ENCODE results near the gene ARHGEF11.

ARHGEF11 gene

DNA sequence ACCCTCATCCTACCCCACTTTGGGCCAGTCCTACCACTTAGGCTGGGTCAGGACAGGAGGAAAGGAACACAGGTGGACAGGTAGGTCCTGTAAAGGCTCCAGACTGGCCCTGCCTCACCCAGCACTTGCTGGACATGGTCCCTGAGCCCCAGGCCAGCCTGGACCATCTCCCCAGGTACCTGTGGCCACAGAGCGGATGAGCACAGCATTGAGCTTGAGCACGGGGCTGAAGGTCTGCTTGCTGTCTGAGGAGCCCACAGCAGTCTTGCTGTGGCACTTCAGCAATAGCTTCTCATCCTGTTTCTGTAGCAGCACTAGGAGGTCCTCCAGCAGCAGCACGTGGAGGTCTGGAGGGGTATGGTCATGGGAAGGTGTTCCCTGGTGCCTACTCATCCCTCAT is 101.8 kb downstream of the ARHGEF11 start:
- no peaks in the 10 kb centered on the region for H3K27me3 Mint-ChIP-seq
- peaks cover 43% of the 10 kb centered on the region for H3K36me3 Mint-ChIP-seq (ENCODE audit: low read depth)
- no peak for DNase-seq
- H3K27ac Mint-ChIP-seq = no peak overlapping the region
- no peaks in the 10 kb centered on the region for H3K9me3 Mint-ChIP-seq
- H3K4me1 Mint-ChIP-seq (ENCODE audit: low read depth) = no peaks in the 10 kb centered on the region
- H3K4me3 Mint-ChIP-seq = no peak overlapping the region

DNA sequence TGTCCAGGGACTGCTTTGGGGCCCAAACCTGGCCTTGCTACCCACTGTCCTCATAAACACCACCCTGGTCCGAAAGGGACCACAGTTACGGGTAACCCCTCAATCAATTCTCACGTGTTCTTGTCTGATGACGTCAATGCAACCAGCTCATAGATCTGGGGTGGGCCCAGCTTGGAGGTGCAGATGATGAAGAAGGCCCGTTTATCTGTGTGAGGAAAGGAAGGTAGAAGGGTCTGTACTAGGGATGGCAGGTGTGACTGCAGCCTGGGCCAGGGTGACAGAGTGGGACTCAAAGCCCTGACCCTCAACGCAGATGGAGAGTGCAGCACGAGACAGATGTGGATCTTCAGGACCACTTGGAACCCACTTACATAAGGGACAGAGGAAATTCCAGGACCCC is 103.0 kb downstream of the ARHGEF11 start:
- Mint-ChIP-seq H3K27me3 (no peaks in the 10 kb centered on the region), H3K9me3 (no peaks in the 10 kb centered on the region), H3K27ac (peak overlapping the region; percentile 38), H3K4me1 (ENCODE audit: low read depth) (no peaks in the 10 kb centered on the region), H3K4me3 (no peak overlapping the region), H3K36me3 (ENCODE audit: low read depth) (peaks cover 42% of the 10 kb centered on the region)
- no peak for DNase-seq

DNA sequence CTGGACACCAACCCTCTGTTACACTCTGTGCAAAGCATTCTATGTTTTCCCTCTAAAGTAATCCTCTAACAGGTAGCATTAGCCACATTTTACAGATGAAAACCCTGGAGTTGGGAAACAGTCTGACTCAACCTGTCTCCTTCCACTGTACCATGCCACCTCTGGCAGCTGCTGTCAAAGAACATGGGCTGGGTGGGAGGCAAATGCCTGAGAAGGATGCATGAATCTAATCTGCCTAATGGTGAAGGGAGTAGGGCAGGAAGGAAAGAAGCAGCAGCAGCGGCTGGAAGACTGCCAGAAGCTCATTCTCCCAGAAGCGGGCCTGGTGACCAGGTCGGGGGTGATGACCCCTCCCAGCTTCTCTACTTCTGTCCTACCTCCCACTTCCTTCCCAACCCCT is 103.4 kb downstream of the ARHGEF11 start:
- no peak overlapping the region for H3K4me3 Mint-ChIP-seq
- H3K4me1 Mint-ChIP-seq (ENCODE audit: low read depth) = no peaks in the 10 kb centered on the region
- H3K27me3 Mint-ChIP-seq = no peaks in the 10 kb centered on the region
- DNase-seq = no peak
- H3K27ac Mint-ChIP-seq = no peak overlapping the region
- peaks cover 42% of the 10 kb centered on the region for H3K36me3 Mint-ChIP-seq (ENCODE audit: low read depth)
- no peaks in the 10 kb centered on the region for H3K9me3 Mint-ChIP-seq

- H3K27ac Mint-ChIP-seq = no peak overlapping the region
- H3K4me1 Mint-ChIP-seq (ENCODE audit: low read depth) = no peaks in the 10 kb centered on the region
- DNase-seq = no peak
- H3K9me3 Mint-ChIP-seq = no peaks in the 10 kb centered on the region
- H3K4me3 Mint-ChIP-seq = no peak overlapping the region
- H3K36me3 Mint-ChIP-seq (ENCODE audit: low read depth) = peaks cover 39% of the 10 kb centered on the region
- no peaks in the 10 kb centered on the region for H3K27me3 Mint-ChIP-seq
These were observed 103.9 kb downstream of the ARHGEF11 start for GRCh38 chr1:156941675-156942074.

GRCh38 chr1:156939786-156940334 is 105.7 kb downstream of the ARHGEF11 start:
- Mint-ChIP-seq H3K36me3 (ENCODE audit: low read depth) (peaks cover 28% of the 10 kb centered on the region), H3K27me3 (no peaks in the 10 kb centered on the region), H3K27ac (no peak overlapping the region), H3K9me3 (no peaks in the 10 kb centered on the region), H3K4me3 (no peak overlapping the region), H3K4me1 (ENCODE audit: low read depth) (no peaks in the 10 kb centered on the region)
- no peak for DNase-seq

GRCh38 chr1:156938813-156939212 is 106.7 kb downstream of the ARHGEF11 start:
- Mint-ChIP-seq H3K9me3 (no peaks in the 10 kb centered on the region), H3K4me3 (no peak overlapping the region), H3K27ac (no peak overlapping the region), H3K36me3 (ENCODE audit: low read depth) (peaks cover 23% of the 10 kb centered on the region), H3K4me1 (ENCODE audit: low read depth) (no peaks in the 10 kb centered on the region), H3K27me3 (no peaks in the 10 kb centered on the region)
- no peak for DNase-seq

- no peak overlapping the region for H3K27ac Mint-ChIP-seq
- no peaks in the 10 kb centered on the region for H3K9me3 Mint-ChIP-seq
- H3K4me3 Mint-ChIP-seq = no peak overlapping the region
- DNase-seq = no peak
- H3K36me3 Mint-ChIP-seq (ENCODE audit: low read depth) = peaks cover 23% of the 10 kb centered on the region
- peaks cover 3% of the 10 kb centered on the region for H3K27me3 Mint-ChIP-seq
- no peaks in the 10 kb centered on the region for H3K4me1 Mint-ChIP-seq (ENCODE audit: low read depth)
These were observed 107.7 kb downstream of the ARHGEF11 start for GRCh38 chr1:156937883-156938282.

DNA sequence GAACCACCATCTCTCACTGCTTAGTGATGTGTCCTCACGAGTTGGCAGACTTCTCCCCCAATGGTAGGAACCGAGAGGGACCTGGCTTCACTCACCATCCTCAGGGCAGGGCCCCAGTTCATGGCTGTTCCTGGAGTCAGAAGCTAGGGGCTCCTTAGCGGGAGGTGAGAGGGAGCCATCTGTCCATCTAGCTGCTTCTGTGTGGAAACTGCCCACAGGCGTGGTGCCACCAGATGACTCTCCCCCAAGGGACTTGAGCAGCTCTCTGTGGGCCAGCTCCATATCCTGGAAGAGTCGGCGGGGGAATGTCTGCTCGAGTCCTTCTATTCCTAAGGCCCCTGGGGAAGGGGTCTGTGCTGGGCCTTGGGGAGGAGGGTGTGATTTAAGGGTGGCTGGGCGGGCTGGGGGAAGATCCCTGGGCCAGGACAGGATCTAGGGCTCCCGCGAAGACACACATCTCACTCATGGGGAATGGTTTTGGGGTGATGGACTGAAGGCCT is 108.8 kb downstream of the ARHGEF11 start:
- Mint-ChIP-seq H3K27me3 (peaks cover 12% of the 10 kb centered on the region), H3K9me3 (no peaks in the 10 kb centered on the region), H3K27ac (no peak overlapping the region), H3K4me3 (no peak overlapping the region), H3K36me3 (ENCODE audit: low read depth) (peaks cover 19% of the 10 kb centered on the region), H3K4me1 (ENCODE audit: low read depth) (no peaks in the 10 kb centered on the region)
- DNase-seq = no peak

GRCh38 chr1:156936191-156936590 is 109.4 kb downstream of the ARHGEF11 start:
- Mint-ChIP-seq H3K4me3 (no peak overlapping the region), H3K9me3 (no peaks in the 10 kb centered on the region), H3K4me1 (ENCODE audit: low read depth) (peaks cover 3% of the 10 kb centered on the region), H3K27me3 (peaks cover 18% of the 10 kb centered on the region), H3K36me3 (ENCODE audit: low read depth) (peaks cover 15% of the 10 kb centered on the region), H3K27ac (no peak overlapping the region)
- DNase-seq = no peak

DNA sequence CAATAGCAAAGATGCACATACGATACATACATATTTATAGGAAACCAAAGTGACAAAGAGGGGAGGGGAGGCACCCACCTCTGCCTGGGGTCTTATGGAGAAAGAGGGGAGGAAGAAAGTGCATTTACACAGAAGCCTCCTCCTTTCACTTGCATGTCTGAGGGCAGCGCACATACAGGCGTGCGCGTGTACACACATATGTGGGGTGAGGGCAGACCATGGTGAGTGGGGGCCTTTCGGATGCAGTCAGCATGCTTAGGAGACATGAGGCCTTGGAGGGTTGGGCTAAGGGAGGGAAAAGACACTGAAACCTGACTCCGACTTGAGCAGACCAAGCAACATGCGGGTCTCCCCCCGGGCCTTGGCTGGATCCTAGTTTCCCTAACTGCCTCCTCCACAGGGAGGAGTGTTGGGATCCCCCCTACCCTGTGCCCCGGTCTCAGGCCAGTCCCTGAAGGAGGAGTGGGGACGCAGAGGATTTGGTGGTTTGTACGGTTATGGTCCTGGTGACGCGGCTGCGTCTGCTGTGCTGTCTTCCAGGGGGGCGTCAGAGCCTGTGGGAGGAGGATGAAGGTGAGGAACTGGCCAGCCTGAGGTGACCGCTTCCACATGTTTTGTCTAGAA is 109.9 kb downstream of the ARHGEF11 start:
- no peak overlapping the region for H3K27ac Mint-ChIP-seq
- peaks cover 3% of the 10 kb centered on the region for H3K4me1 Mint-ChIP-seq (ENCODE audit: low read depth)
- peaks cover 24% of the 10 kb centered on the region for H3K27me3 Mint-ChIP-seq
- no peak for DNase-seq
- peaks cover 11% of the 10 kb centered on the region for H3K36me3 Mint-ChIP-seq (ENCODE audit: low read depth)
- no peak overlapping the region for H3K4me3 Mint-ChIP-seq
- no peaks in the 10 kb centered on the region for H3K9me3 Mint-ChIP-seq

GRCh38 chr1:156933136-156933535 is 112.4 kb downstream of the ARHGEF11 start:
- Mint-ChIP-seq H3K9me3 (no peaks in the 10 kb centered on the region), H3K4me3 (no peak overlapping the region), H3K27ac (no peak overlapping the region), H3K4me1 (ENCODE audit: low read depth) (peaks cover 4% of the 10 kb centered on the region), H3K27me3 (peaks cover 48% of the 10 kb centered on the region), H3K36me3 (ENCODE audit: low read depth) (no peaks in the 10 kb centered on the region)
- DNase-seq = no peak

DNA sequence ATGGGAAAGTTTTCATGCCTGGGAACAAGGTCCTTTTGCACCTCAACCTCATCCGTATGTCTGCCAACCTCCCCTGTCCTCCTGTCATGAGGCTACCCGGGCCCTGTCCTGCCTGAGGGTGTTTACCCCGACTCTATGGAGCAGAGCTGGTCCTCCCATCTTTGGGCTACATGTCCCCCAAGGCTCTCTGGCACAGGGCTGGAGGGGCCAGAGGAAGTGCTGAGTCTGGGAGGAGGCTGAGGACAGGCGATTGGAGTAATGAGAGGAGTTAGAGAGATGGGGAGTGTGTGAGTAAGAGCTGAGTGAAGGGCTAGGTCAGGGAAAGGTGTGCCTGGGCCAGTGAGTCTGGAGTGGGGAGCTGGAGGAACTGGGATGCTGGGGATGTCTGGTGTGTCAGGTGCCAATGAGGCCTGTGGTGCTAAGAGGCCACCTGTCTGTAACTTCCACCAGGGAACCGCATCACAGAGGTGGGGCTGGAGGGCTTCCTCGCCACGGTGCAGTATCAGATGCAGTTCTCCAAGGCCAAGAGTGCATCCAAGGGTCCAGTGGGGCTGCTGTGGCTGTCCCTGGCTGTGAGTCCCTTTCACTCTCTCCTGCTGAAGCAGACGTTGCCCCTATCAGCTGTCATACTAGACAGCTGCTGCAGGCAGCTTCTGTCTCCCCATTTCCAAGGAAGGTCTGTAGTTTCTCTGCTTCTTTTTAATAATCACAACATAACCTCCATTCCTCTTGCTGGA is 113.4 kb downstream of the ARHGEF11 start:
- Mint-ChIP-seq H3K27me3 (peaks cover 57% of the 10 kb centered on the region), H3K36me3 (ENCODE audit: low read depth) (no peaks in the 10 kb centered on the region), H3K9me3 (no peaks in the 10 kb centered on the region), H3K27ac (no peak overlapping the region), H3K4me3 (no peak overlapping the region), H3K4me1 (ENCODE audit: low read depth) (peaks cover 11% of the 10 kb centered on the region)
- no peak for DNase-seq

DNA sequence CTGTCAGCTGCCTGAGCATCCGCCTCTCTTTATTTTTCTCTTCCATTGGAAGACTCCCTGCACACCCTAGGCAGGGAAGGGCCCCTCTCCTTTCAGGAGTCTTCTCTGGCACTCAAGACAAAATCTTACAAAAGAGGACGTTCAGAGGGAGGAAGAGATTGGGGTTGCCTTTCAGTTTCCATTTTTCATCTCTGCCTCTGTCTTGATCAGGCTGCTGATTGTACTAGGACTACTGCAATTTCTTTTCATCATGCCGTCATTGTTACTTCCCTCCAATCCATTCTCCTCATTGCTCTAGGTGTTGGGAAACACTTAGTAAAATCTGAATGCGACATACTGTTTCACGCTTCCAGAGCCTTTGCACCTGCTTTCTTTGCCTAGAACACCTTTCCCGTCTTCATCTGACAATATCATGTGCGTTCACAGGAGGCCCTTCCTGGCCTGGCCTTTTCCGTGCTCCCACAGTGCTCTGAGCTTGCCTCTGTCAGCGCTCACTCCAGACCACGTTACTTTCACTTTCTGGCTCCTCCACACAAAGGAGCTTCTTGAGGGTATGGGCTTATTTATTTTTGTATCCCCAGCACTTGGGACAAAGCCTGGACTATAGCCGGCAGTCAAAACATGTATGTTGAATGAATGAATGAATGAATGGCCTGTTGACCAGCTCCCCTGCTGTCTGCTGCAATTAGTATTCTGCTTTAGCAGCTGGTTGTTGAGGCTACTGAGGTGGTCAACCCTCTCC is 114.2 kb downstream of the ARHGEF11 start:
- Mint-ChIP-seq H3K4me1 (ENCODE audit: low read depth) (peaks cover 14% of the 10 kb centered on the region), H3K36me3 (ENCODE audit: low read depth) (no peaks in the 10 kb centered on the region), H3K9me3 (no peaks in the 10 kb centered on the region), H3K4me3 (no peak overlapping the region), H3K27me3 (peaks cover 64% of the 10 kb centered on the region), H3K27ac (no peak overlapping the region)
- no peak for DNase-seq

- Mint-ChIP-seq H3K4me3 (no peak overlapping the region), H3K27ac (no peak overlapping the region), H3K4me1 (ENCODE audit: low read depth) (peaks cover 20% of the 10 kb centered on the region), H3K27me3 (peaks cover 73% of the 10 kb centered on the region), H3K9me3 (no peaks in the 10 kb centered on the region), H3K36me3 (ENCODE audit: low read depth) (no peaks in the 10 kb centered on the region)
- no peak for DNase-seq
These were observed 115.1 kb downstream of the ARHGEF11 start for GRCh38 chr1:156930483-156930882.

All from activated T-cell treated with anti-CD3 and anti-CD28 coated beads, Interleukin-2, amount 50 U/mL, for 24 hours (primary cell).